22Rv1 (cell line): ENCODE data around the gene GATB.

Experiments used
- CTCF ChIP-seq: fragments of 450-650 bp; IDR thresholded peaks from 2 replicates; pipeline ENCODE4 v1.5.1; 2017; ENCODE audit warnings: mild to moderate bottlenecking
- ZFX ChIP-seq: fragments of 450-650 bp; IDR thresholded peaks from 2 replicates; pipeline ENCODE4 v1.6.1; 2017; ENCODE audit warnings: antibody characterized with exemption, borderline replicate concordance

GRCh38 chr4:151743894-151744293 lies 16.9 kb downstream of the GATB start:
- no peak for TF ChIP-seq CTCF
- TF ChIP-seq ZFX, result no peak
